A673 (cell line): ENCODE results near the gene OR2T5. TPM values are rescaled to one million over a fixed set of nuclear protein-coding genes. Genes with fewer than 3 reads are reported as not detected.
"Not testable (repeated sequence)": the region's sequence is repeated elsewhere in the genome, so short reads cannot be mapped to it uniquely, and the experiment has no call there.

Experiments used
- BruUV-seq: library from RNA; stranded (reverse); fragments of 400-500 nt; replicated peaks from 2 replicates; lab custom pipeline; 2021; lab: Mats Ljungman, UMichigan
- CTCF ChIA-PET: fragments of 300-600 bp; sonication (Branson Sonifier 250); formaldehyde crosslinking; loops from one replicate; lab custom pipeline; 2022; ENCODE audit warnings: antibody characterized with exemption; lab: Charles Lee
- POLR2A ChIA-PET: fragments of 300-600 bp; sonication (Branson Sonifier 250); formaldehyde crosslinking; loops from one replicate; lab custom pipeline; 2022; ENCODE audit warnings: antibody characterized with exemption; ENCODE audit not compliant: low non-redundant PET; lab: Charles Lee
- DNase-seq: peaks from one replicate; pipeline ENCODE4 v3.0.0-alpha.2; 2015; ENCODE audit warnings: low spot score
- H3K27ac ChIP-seq: fragments of 200-600 bp; sonication (generic); 2 replicates; pipeline ENCODE4 v1.5.1; 2016; ENCODE audit warnings: mixed run types, low read depth, mild to moderate bottlenecking, mixed read lengths, antibody characterized with exemption, low read length; ENCODE audit not compliant: poor library complexity, severe bottlenecking
- H3K27me3 ChIP-seq: fragments of 200-600 bp; sonication (generic); replicated peaks from 2 replicates; pipeline ENCODE4 v1.6.1; 2017; ENCODE audit warnings: mixed run types, low read depth, mild to moderate bottlenecking, mixed read lengths, antibody characterized with exemption, low read length; ENCODE audit not compliant: insufficient read depth, poor library complexity
- H3K36me3 ChIP-seq: fragments of 200-600 bp; sonication (generic); 2 replicates; pipeline ENCODE4 v1.6.1; 2016; ENCODE audit warnings: mixed run types, mild to moderate bottlenecking, mixed read lengths, antibody characterized with exemption, low read length; ENCODE audit not compliant: insufficient read depth, poor library complexity, severe bottlenecking
- H3K4me1 ChIP-seq: fragments of 200-600 bp; sonication (generic); 2 replicates; pipeline ENCODE4 v1.6.1; 2017; ENCODE audit warnings: mixed run types, mild to moderate bottlenecking, mixed read lengths, antibody characterized with exemption, low read length; ENCODE audit not compliant: insufficient read depth, poor library complexity, severe bottlenecking
- H3K4me3 ChIP-seq: fragments of 200-600 bp; sonication (generic); 2 replicates; pipeline ENCODE4 v1.5.1; 2016; ENCODE audit warnings: low read depth, mixed run types, mild to moderate bottlenecking, mixed read lengths, low read length; ENCODE audit not compliant: poor library complexity, severe bottlenecking
- H3K9me3 ChIP-seq: fragments of 200-600 bp; sonication (generic); 2 replicates; pipeline ENCODE4 v1.6.1; 2016; ENCODE audit warnings: mixed run types, low read depth, mild to moderate bottlenecking, mixed read lengths, antibody characterized with exemption, low read length; ENCODE audit not compliant: poor library complexity, severe bottlenecking
- EZH2 ChIP-seq: fragments of 200-600 bp; sonication (generic); IDR thresholded peaks from 2 replicates; pipeline ENCODE4 v1.6.1; 2017; ENCODE audit warnings: borderline replicate concordance, low read depth, mild to moderate bottlenecking, mixed read lengths, antibody characterized with exemption, low read length; ENCODE audit not compliant: poor library complexity, severe bottlenecking
- intact Hi-C: fragments of 100-400 bp; cut with micrococcal nuclease; formaldehyde crosslinking; loops from one replicate; pipeline ENCODE4 v1.10.0; 2022; ENCODE audit not compliant: unreplicated experiment
- total RNA-seq: library from RNA; stranded (reverse); gene quantifications from 2 replicates; pipeline ENCODE4 v1.2.3, GENCODE V29; 2021
- TF ChIP-seq, protein P1 (sequence below): fragments of 300-800, 200-600 bp; sonication (generic); conservative IDR thresholded peaks from 2 replicates; pipeline ENCODE4 v1.5.1; 2017; ENCODE audit warnings: low read depth, mild to moderate bottlenecking, antibody characterized with exemption, low read length, moderate library complexity, mixed read lengths

Gene OR2T5
- total RNA-seq, 1 experiment from 2014 or later = not detected

- H3K27ac ChIP-seq, H3K9me3 ChIP-seq, H3K4me3 ChIP-seq, H3K36me3 ChIP-seq, DNase-seq, CTCF ChIA-PET, POLR2A ChIA-PET, H3K4me1 ChIP-seq, intact Hi-C loops, H3K27me3 ChIP-seq, BruUV-seq: not testable (repeated sequence)
These were observed 12.1 kb downstream of the OR2T5 start for GRCh38 chr1:248500305-248501035.

- intact Hi-C loops, H3K27me3 ChIP-seq, POLR2A ChIA-PET, DNase-seq, H3K9me3 ChIP-seq, BruUV-seq, CTCF ChIA-PET, H3K27ac ChIP-seq, H3K36me3 ChIP-seq, H3K4me1 ChIP-seq, H3K4me3 ChIP-seq: not testable (repeated sequence)
These were observed 19.4 kb downstream of the OR2T5 start, which contains the start of gene OR2G6 for GRCh38 chr1:248507773-248508172. Gene OR2G6, plus strand, starts transcription at chr1:248508073. Its CDS starts 13,574 bp downstream, at chr1:248521647.

- H3K36me3 ChIP-seq, H3K4me1 ChIP-seq, H3K27ac ChIP-seq, BruUV-seq, intact Hi-C loops, DNase-seq, POLR2A ChIA-PET, H3K27me3 ChIP-seq, H3K9me3 ChIP-seq, H3K4me3 ChIP-seq, CTCF ChIA-PET: not testable (repeated sequence)
These were observed 21.8 kb downstream of the OR2T5 start for GRCh38 chr1:248510217-248510616.

GRCh38 chr1:248521856-248522255, 33.5 kb downstream of the OR2T5 start:
- intact Hi-C loops = no loop called here
- no peaks in the 10 kb centered on the region for H3K9me3 ChIP-seq
- BruUV-seq = no TSS peak

GRCh38 chr1:248537449-248537848, 49.1 kb downstream of the OR2T5 start:
- intact Hi-C loops, H3K27ac ChIP-seq, POLR2A ChIA-PET, H3K36me3 ChIP-seq, H3K27me3 ChIP-seq, DNase-seq, H3K4me3 ChIP-seq, BruUV-seq, CTCF ChIA-PET, H3K4me1 ChIP-seq, H3K9me3 ChIP-seq: not testable (repeated sequence)

More at GRCh38 chr1:248521856-248522255, 33.5 kb downstream of the OR2T5 start:
- Histone ChIP-seq H3K27ac (no peak overlapping the region), H3K36me3 (no peaks in the 10 kb centered on the region), H3K4me1 (no peaks in the 10 kb centered on the region), H3K4me3 (no peak overlapping the region), H3K27me3 (no peaks in the 10 kb centered on the region)
- TF ChIP-seq, protein P1, sequence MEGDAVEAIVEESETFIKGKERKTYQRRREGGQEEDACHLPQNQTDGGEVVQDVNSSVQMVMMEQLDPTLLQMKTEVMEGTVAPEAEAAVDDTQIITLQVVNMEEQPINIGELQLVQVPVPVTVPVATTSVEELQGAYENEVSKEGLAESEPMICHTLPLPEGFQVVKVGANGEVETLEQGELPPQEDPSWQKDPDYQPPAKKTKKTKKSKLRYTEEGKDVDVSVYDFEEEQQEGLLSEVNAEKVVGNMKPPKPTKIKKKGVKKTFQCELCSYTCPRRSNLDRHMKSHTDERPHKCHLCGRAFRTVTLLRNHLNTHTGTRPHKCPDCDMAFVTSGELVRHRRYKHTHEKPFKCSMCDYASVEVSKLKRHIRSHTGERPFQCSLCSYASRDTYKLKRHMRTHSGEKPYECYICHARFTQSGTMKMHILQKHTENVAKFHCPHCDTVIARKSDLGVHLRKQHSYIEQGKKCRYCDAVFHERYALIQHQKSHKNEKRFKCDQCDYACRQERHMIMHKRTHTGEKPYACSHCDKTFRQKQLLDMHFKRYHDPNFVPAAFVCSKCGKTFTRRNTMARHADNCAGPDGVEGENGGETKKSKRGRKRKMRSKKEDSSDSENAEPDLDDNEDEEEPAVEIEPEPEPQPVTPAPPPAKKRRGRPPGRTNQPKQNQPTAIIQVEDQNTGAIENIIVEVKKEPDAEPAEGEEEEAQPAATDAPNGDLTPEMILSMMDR = no peak
- no peak for TF ChIP-seq EZH2
- DNase-seq = no peak
- POLR2A ChIA-PET = no interaction called here
- CTCF ChIA-PET = no interaction called here
